ENCODE measurements around the gene ITPA. TPM values are rescaled to one million over a fixed set of nuclear protein-coding genes. Genes with fewer than 3 reads are reported as not detected.

The ITPA gene
- total and polyA plus RNA-seq, 2 of the 13 experiments (the other 11 are each of a cell fraction or from before 2014, with no cell fraction given), result 60.1 to 103 TPM

DNA sequence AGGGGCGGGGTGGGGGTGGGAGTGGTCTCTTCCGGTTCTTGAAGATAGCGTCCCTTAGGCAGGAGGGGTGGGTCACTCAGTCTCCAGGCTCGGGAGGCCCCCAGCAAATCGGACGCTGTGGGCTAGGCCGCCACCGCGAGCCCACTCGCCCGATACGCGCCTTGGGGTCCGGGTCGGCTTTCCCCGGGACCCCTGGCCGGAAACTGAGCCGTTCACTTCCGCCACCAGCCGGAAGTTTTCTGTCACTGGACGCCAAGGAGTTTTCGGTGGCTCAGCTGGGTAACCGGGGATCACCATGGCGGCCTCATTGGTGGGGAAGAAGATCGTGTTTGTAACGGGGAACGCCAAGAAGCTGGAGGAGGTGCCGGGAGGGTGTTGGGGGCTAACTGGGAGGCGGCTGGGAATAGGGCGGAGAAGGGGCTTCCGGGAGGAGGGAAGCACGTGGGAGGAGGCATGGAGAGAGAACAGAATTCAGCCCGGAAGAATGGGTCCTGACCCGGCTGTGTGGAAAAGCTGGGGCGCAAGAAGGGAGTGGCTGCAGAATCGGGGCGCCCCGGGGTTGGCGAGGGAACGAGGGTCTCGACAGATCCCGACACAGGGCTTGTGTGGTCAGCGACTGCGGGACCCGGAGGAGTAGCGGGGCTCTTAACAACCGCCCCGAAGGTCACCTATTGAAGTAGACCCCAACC lies at the start of gene ITPA (continued):
- no peak; the same call in 1 of the 2 replicates for TF ChIP-seq ZNF124 (CRISPR knock-in tag; IDR thresholded peaks at IDR 0.05)
- TF ChIP-seq ZNF639 (CRISPR knock-in tag; conservative IDR thresholded peaks at IDR 0.05), result peak; percentile 62; the same call in 1 of the 2 replicates
- peak; percentile 83 for TF ChIP-seq ZNF160 (CRISPR knock-in tag; IDR thresholded peaks at IDR 0.05)
- peak; percentile 93 for TF ChIP-seq KLF12 (CRISPR knock-in tag; IDR thresholded peaks at IDR 0.05; ENCODE audit: borderline replicate concordance)
- TF ChIP-seq, protein P1, sequence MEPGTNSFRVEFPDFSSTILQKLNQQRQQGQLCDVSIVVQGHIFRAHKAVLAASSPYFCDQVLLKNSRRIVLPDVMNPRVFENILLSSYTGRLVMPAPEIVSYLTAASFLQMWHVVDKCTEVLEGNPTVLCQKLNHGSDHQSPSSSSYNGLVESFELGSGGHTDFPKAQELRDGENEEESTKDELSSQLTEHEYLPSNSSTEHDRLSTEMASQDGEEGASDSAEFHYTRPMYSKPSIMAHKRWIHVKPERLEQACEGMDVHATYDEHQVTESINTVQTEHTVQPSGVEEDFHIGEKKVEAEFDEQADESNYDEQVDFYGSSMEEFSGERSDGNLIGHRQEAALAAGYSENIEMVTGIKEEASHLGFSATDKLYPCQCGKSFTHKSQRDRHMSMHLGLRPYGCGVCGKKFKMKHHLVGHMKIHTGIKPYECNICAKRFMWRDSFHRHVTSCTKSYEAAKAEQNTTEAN (CRISPR knock-in tag; conservative IDR thresholded peaks at IDR 0.05), result no peak
- TF ChIP-seq RFX1 (IDR thresholded peaks at IDR 0.05), result no peak
- TF ChIP-seq ZNF326 (CRISPR knock-in tag; IDR thresholded peaks at IDR 0.05; ENCODE audit: borderline replicate concordance), result no peak
- peak; percentile 80; the same call in 1 of the 2 replicates for TF ChIP-seq ZFP1 (CRISPR knock-in tag; IDR thresholded peaks at IDR 0.05)
- TF ChIP-seq SRSF1 (optimal IDR thresholded peaks at IDR 0.05; ENCODE audit: low read depth, low read length), result peak; percentile 96
- peak; percentile 75; the same call in 1 of the 2 replicates for TF ChIP-seq ESRRA (CRISPR knock-in tag; IDR thresholded peaks at IDR 0.05; ENCODE audit: low read depth)
- peak; percentile 83; the same call in 1 of the 2 replicates for TF ChIP-seq NFKB2 (CRISPR knock-in tag; IDR thresholded peaks at IDR 0.05; ENCODE audit: borderline replicate concordance)
- TF ChIP-seq ISX (CRISPR knock-in tag; conservative IDR thresholded peaks at IDR 0.05), result 0 out of 2 replicates have a peak, but pooled peaks have one; percentile 25
- peak; percentile 76 for TF ChIP-seq ZNF768 (CRISPR knock-in tag; IDR thresholded peaks at IDR 0.05)
- no peak for TF ChIP-seq FOXO4 (CRISPR knock-in tag; conservative IDR thresholded peaks at IDR 0.05)
- TF ChIP-seq, protein P2, sequence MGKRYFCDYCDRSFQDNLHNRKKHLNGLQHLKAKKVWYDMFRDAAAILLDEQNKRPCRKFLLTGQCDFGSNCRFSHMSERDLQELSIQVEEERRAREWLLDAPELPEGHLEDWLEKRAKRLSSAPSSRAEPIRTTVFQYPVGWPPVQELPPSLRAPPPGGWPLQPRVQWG (CRISPR knock-in tag; IDR thresholded peaks at IDR 0.05; ENCODE audit: borderline replicate concordance, low read depth), result peak; percentile 19; the same call in 1 of the 2 replicates
- peak; percentile 91 for TF ChIP-seq YEATS4 (CRISPR knock-in tag; IDR thresholded peaks at IDR 0.05; ENCODE audit: borderline replicate concordance)
- TF ChIP-seq ZMAT3 (CRISPR knock-in tag; conservative IDR thresholded peaks at IDR 0.05), result peak; percentile 92
- TF ChIP-seq ZNF800 (CRISPR knock-in tag; IDR thresholded peaks at IDR 0.05), result no peak; the same call in 1 of the 2 replicates
- no peak for TF ChIP-seq MBD4 (IDR thresholded peaks at IDR 0.05; ENCODE audit: borderline replicate concordance, low read length)
- peak; percentile 73 for TF ChIP-seq KDM2A (CRISPR knock-in tag; IDR thresholded peaks at IDR 0.05; ENCODE audit: borderline replicate concordance, low read depth)
- TF ChIP-seq NFYC (CRISPR knock-in tag; IDR thresholded peaks at IDR 0.05), result peak; percentile 34; the same call in 1 of the 2 replicates
- TF ChIP-seq THAP8 (CRISPR knock-in tag; IDR thresholded peaks at IDR 0.05; ENCODE audit: borderline replicate concordance), result no peak
- 0 out of 2 replicates have a peak, but pooled peaks have one; percentile 47 for TF ChIP-seq ZNF431 (CRISPR knock-in tag; IDR thresholded peaks at IDR 0.05; ENCODE audit: borderline replicate concordance, low read depth)

Data from HepG2 (cell line).